ENCODE measurements around the gene CABCOCO1. TPM values are rescaled to one million over a fixed set of nuclear protein-coding genes. Genes with fewer than 3 reads are reported as not detected.

The CABCOCO1 gene
- total and polyA plus RNA-seq, 4 experiments from 2014 or later: not detected

DNA sequence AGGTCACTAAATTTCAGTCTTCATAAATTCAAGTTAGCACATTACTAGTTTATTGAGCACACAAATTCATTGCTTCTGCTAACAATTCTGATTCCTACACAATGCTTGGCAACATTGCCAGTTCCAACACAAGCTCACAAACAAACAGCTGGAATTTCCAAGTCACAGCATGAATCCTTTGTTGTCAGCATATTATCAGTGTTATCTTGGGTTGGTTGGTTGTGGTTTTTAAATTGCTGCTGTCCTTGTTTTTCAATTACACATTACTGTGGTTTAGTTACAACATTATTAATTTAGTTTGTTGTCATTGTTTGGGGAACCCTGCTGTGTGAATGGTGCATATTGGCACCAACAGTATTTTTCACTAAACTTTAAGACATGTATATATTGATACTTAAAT lies 152.8 kb downstream of the CABCOCO1 start:
- no peak for DNase-seq
- Histone ChIP-seq H3K27me3 (ENCODE audit: insufficient read depth, low read length) (no peaks in the 10 kb centered on the region), H3K27ac (ENCODE audit: low read depth, low read length) (no peak overlapping the region), H3K4me3 (ENCODE audit: low read length in 2 of 2) (no peak overlapping the region), H3K36me3 (ENCODE audit: insufficient read depth, low read length) (no peaks in the 10 kb centered on the region), H3K4me1 (ENCODE audit: insufficient read depth, low read length) (no peaks in the 10 kb centered on the region), H3K9me3 (ENCODE audit: control insufficient read depth in 1 of 2, low read length in 2 of 2) (no peaks in the 10 kb centered on the region)
- Mint-ChIP-seq H3K9me3 (no peaks in the 10 kb centered on the region), H3K4me3 (no peak overlapping the region), H3K36me3 (no peaks in the 10 kb centered on the region), H3K4me1 (no peaks in the 10 kb centered on the region), H3K27ac (no peak overlapping the region), H3K27me3 (peaks cover 0 to 2% of the 10 kb centered on the region in 2 donors)
- POLR2A ChIA-PET (ENCODE audit: partially characterized antibody): no interaction called here
- CTCF ChIA-PET (ENCODE audit: partially characterized antibody): interaction anchor here (1.4 to 2.6 kb wide), 2 partner anchors 9 to 64 kb away, joined by 3 to 9 read pairs; no protein-coding TSS in a partner anchor
- intact Hi-C loops (cut with micrococcal nuclease): no loop called here

Other genes starting within 250 kb of the CABCOCO1 start
- gene TMEM26, start 209.5 kb upstream of the CABCOCO1 start, total RNA-seq: not detected
- gene TMEM26, start 209.5 kb upstream of the CABCOCO1 start, polyA plus RNA-seq: not detected
- gene ARID5B, start 238.8 kb downstream of the CABCOCO1 start, total RNA-seq: 10 to 100 TPM; 41.9 TPM
- gene ARID5B, start 238.8 kb downstream of the CABCOCO1 start, polyA plus RNA-seq: 10 to 100 TPM; 30.9 to 49.6 TPM

All from CD4-positive, alpha-beta memory T cell (primary cell).